Natural killer cell (primary cell): ENCODE results near the gene SSRP1. TPM values are rescaled to one million over a fixed set of nuclear protein-coding genes. Genes with fewer than 3 reads are reported as not detected.
"Not testable (repeated sequence)": the region's sequence is repeated elsewhere in the genome, so short reads cannot be mapped to it uniquely, and the experiment has no call there.

Source experiments
- ATAC-seq, 3 donors: fragments of 150-1000 bp in 2 of 3; fragments of 200-7000 bp in 1 of 3; cut with Tn5 transposase; 1 replicate in 1 of 3; 2 replicates in 2 of 3; pipeline ENCODE4 v1.10.0; 2021; ENCODE audit warnings: mild to moderate bottlenecking in 2 of 3, moderate library complexity in 2 of 3
- DNase-seq, 2 donors: peaks; one replicate each; pipeline versions ENCODE4 v3.0.0 to v3.0.0-alpha.2; 2013 to 2021; ENCODE audit warnings: mixed read lengths in 1 of 2
- H3K27ac ChIP-seq: one replicate; pipeline ENCODE4 v1.5.1; 2013; ENCODE audit warnings: mild to moderate bottlenecking, low read length
- H3K27me3 ChIP-seq: one replicate; pipeline ENCODE4 v1.6.1; 2013; ENCODE audit warnings: low read length; ENCODE audit not compliant: control insufficient read depth, insufficient read depth
- H3K36me3 ChIP-seq: one replicate; pipeline ENCODE4 v1.6.1; 2013; ENCODE audit warnings: low read length; ENCODE audit not compliant: control insufficient read depth, insufficient read depth
- H3K4me1 ChIP-seq: one replicate; pipeline ENCODE4 v1.6.1; 2013; ENCODE audit warnings: low read length; ENCODE audit not compliant: control insufficient read depth, insufficient read depth
- H3K4me3 ChIP-seq: one replicate; pipeline ENCODE4 v1.5.1; 2013; ENCODE audit warnings: low read length
- H3K9me3 ChIP-seq: one replicate; pipeline ENCODE4 v1.6.1; 2013; ENCODE audit warnings: low read length; ENCODE audit not compliant: control insufficient read depth, insufficient read depth
- H3K27ac Mint-ChIP-seq, 2 donors: one replicate each; pipeline ENCODE4 v1.8.0; 2022; ENCODE audit warnings: mild to moderate bottlenecking in 2 of 2, mixed read lengths in 2 of 2, moderate library complexity in 1 of 2
- H3K27me3 Mint-ChIP-seq, 2 donors: one replicate each; pipeline ENCODE4 v1.8.0; 2022; ENCODE audit warnings: low read depth in 2 of 2, mixed read lengths in 2 of 2
- H3K36me3 Mint-ChIP-seq: one replicate; pipeline ENCODE4 v1.8.0; 2022; ENCODE audit warnings: mixed read lengths
- H3K4me1 Mint-ChIP-seq, 2 donors: one replicate each; pipeline ENCODE4 v1.8.0; 2022; ENCODE audit warnings: mixed read lengths in 2 of 2
- H3K4me3 Mint-ChIP-seq: one replicate; pipeline ENCODE4 v1.8.0; 2022; ENCODE audit warnings: mild to moderate bottlenecking, moderate library complexity, mixed read lengths
- H3K9me3 Mint-ChIP-seq, 2 donors: one replicate each; pipeline ENCODE4 v1.8.0; 2022; ENCODE audit warnings: mixed read lengths in 2 of 2
- WGBS: methylation state at CpG from one replicate; pipeline ENCODE4 v1.1.7; 2013; ENCODE audit warnings: missing lambda C conversion rate; ENCODE audit not compliant: insufficient coverage; 5-methylcytosine and 5-hydroxymethylcytosine counted together
- intact Hi-C: fragments of 100-400 bp; cut with micrococcal nuclease; formaldehyde crosslinking; loops from one replicate; pipeline ENCODE4 v1.14.2; 2022
- total RNA-seq, 4 donors: library from RNA; stranded (reverse); fragments of 120-200 nt in 1 of 4; gene quantifications; one replicate each; pipeline versions ENCODE4 v1.2.3 to v1.2.4, GENCODE V29; 2013 to 2022
- TF ChIP-seq, protein P1 (sequence below): fragments of 200-600 bp; IDR thresholded peaks from one replicate; pipeline ENCODE4 v1.8.0; 2022; ENCODE audit warnings: antibody characterized with exemption

SSRP1 gene
- total RNA-seq, 3 donors from 2014 or later (not counting 1 experiment from before 2014, with no cell fraction given): 45.5 to 50.0 (median 47.1) TPM

DNA sequence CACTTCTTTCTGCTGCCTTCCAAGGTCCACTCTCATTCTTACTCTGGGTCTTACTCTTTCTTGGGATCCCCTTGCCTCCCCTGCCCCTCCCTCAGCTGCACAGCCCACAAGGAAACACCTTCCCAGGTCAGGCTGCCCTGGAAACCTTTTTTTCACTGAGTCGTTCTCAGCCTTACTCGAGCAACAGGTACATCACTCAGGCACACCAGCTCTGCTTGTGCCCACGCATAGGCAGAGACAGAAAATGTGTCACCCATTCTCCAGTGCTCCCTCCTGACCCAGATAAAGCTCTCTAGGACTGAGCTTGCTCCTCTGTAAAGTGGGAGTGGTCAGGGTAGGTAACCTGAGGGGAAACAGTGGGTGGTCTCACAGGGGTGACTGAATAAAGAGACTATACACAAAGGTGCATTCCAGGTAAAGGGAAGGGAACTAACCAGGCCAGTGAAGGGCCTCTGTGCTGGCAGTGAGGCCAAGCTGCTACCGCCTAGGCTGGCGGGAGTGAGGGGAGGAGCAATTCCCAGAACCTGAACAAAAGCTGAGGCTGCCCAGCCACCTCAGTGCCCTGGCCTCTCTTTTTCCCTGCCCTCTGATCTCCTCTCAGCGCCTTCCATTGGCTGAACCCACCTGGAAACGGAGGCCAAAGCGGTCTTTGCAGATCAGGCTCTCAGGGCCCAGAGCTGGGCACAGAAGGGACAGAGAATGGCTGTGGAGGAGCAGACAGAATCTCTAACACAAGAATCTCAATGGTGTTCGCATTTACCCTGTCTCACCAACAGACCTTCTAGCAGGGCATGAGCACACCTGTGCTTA lies 29.4 kb upstream of the SSRP1 start:
- intact Hi-C loops: no loop called here
- Histone ChIP-seq H3K9me3 (no peaks in the 10 kb centered on the region), H3K4me3 (no peak overlapping the region), H3K27me3 (no peaks in the 10 kb centered on the region), H3K4me1 (no peaks in the 10 kb centered on the region), H3K27ac (no peak overlapping the region), H3K36me3 (no peaks in the 10 kb centered on the region)
- Mint-ChIP-seq H3K9me3 (no peaks in the 10 kb centered on the region), H3K4me1 (no peaks in the 10 kb centered on the region), H3K36me3 (no peaks in the 10 kb centered on the region), H3K27ac (no peak overlapping the region), H3K4me3 (no peak overlapping the region), H3K27me3 (peaks cover 0 to 6% of the 10 kb centered on the region in 2 donors)
- ATAC-seq (no peak), DNase-seq (no peak)
- 88% methylated on average over 9 of the region's 9 CpGs for whole genome bisulfite sequencing
- TF ChIP-seq, protein P1, sequence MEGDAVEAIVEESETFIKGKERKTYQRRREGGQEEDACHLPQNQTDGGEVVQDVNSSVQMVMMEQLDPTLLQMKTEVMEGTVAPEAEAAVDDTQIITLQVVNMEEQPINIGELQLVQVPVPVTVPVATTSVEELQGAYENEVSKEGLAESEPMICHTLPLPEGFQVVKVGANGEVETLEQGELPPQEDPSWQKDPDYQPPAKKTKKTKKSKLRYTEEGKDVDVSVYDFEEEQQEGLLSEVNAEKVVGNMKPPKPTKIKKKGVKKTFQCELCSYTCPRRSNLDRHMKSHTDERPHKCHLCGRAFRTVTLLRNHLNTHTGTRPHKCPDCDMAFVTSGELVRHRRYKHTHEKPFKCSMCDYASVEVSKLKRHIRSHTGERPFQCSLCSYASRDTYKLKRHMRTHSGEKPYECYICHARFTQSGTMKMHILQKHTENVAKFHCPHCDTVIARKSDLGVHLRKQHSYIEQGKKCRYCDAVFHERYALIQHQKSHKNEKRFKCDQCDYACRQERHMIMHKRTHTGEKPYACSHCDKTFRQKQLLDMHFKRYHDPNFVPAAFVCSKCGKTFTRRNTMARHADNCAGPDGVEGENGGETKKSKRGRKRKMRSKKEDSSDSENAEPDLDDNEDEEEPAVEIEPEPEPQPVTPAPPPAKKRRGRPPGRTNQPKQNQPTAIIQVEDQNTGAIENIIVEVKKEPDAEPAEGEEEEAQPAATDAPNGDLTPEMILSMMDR: no peak

DNA sequence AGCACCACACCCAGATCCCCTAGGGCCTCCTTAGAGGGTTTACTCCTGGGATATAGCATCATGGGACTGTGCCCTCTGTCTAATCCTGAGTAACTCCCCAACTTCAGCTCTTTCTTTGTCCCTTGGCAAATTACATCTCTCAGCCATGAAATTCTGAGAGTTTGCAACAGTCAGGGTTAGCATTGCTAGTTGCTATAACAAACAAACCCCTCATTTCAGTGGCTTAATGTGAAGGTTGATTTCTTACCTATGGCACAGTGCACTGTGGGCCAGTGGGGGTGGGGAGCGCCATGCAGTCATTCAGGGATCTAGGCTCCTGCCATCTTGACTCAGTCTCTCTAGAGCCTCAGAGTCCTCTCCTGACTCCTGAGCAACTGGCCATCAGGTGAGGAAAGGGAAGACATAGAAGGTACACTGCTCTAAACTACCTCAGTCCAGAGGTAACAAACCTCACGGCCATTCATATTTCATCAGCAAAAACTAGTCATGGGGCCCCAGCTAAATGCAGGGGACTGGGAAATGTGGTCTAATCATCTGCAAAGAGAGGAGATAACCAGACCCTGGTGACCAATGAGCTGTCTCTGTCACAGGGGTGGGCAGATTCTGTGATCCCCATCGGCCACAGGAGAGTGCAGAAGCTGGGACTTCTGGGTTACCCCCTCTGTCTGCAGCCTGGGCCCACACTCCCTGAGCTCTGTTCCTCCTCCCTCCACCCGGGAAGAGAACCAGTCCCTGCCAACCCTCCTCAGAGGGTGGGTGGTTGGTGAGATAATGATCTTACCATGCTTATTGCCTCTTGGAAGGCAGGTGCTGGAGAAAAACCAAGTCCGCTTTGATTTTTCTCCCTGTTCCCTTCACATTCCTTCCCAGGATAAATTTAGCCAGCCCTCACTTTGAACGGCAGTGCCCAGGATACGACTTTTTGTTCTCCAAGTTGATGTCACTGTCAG lies 27.7 kb upstream of the SSRP1 start:
- ATAC-seq (no peak), DNase-seq (no peak)
- WGBS: 80% methylated on average over 6 of the region's 7 CpGs
- no peak overlapping the region for H3K27ac Mint-ChIP-seq
- no peaks in the 10 kb centered on the region for H3K4me1 Mint-ChIP-seq
- H3K9me3 ChIP-seq: no peaks in the 10 kb centered on the region
- no peaks in the 10 kb centered on the region for H3K4me1 ChIP-seq
- H3K27me3 ChIP-seq: no peaks in the 10 kb centered on the region
- no peak overlapping the region for H3K4me3 ChIP-seq
- H3K36me3 ChIP-seq: no peaks in the 10 kb centered on the region
- intact Hi-C loops: no loop called here
- TF ChIP-seq, protein P1: no peak
- peaks cover 0 to 6% of the 10 kb centered on the region in 2 donors for H3K27me3 Mint-ChIP-seq
- no peak overlapping the region for H3K27ac ChIP-seq
- H3K36me3 Mint-ChIP-seq: no peaks in the 10 kb centered on the region
- no peaks in the 10 kb centered on the region for H3K9me3 Mint-ChIP-seq
- no peak overlapping the region for H3K4me3 Mint-ChIP-seq

DNA sequence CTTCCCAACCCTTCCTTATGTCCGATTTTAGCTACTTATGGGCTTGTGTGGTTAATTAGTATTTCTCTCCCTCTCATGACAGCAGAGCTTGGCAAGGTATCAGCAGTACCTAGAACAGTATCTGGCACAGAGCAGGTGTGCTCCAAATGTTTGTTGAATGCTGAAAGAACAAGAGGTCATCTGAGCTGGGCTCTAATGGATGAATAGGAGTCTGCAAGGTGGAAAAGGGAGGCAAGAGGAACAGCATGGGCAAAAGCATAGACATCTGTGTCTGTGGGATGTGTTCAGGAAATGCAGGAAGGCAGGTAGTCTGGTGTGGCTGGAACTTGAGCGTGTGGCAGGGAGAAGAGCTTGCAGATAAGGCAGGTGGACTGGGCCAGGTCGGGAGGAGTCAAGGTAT lies 26.2 kb upstream of the SSRP1 start:
- H3K36me3 Mint-ChIP-seq: no peaks in the 10 kb centered on the region
- Histone ChIP-seq H3K27ac (no peak overlapping the region), H3K27me3 (no peaks in the 10 kb centered on the region), H3K4me1 (no peaks in the 10 kb centered on the region), H3K36me3 (no peaks in the 10 kb centered on the region), H3K9me3 (no peaks in the 10 kb centered on the region), H3K4me3 (no peak overlapping the region)
- peaks cover 0 to 4% of the 10 kb centered on the region in 2 donors for H3K27me3 Mint-ChIP-seq
- H3K27ac Mint-ChIP-seq: no peak overlapping the region
- H3K4me1 Mint-ChIP-seq: no peaks in the 10 kb centered on the region
- DNase-seq (no peak), ATAC-seq (no peak)
- intact Hi-C loops: no loop called here
- TF ChIP-seq, protein P1: no peak
- 40% methylated on average over 1 of the region's 3 CpGs for WGBS
- H3K9me3 Mint-ChIP-seq: no peaks in the 10 kb centered on the region
- no peak overlapping the region for H3K4me3 Mint-ChIP-seq

DNA sequence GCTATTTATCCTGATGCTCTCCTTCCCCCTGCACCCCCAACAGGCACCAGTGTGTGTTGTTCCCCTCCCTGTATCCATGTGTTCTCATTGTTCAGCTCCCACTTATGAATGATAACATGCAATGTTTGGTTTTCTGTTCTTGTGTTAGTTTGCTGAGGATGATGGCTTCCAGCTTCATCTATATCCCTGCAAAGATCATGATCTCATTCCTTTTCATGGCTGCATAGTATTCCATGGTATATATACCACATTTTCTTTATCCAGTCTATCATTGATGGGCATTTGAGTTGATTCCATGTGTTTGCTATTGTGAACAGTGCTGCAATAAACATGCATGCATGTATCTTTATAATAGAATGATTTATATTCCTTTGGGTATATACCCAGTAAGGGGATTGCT lies 25.7 kb upstream of the SSRP1 start:
- H3K4me1 Mint-ChIP-seq, H3K27me3 Mint-ChIP-seq, H3K36me3 Mint-ChIP-seq, H3K9me3 Mint-ChIP-seq, H3K27ac Mint-ChIP-seq, H3K36me3 ChIP-seq, H3K27ac ChIP-seq, H3K27me3 ChIP-seq, intact Hi-C loops, H3K4me3 Mint-ChIP-seq, H3K4me3 ChIP-seq, ATAC-seq, H3K9me3 ChIP-seq, H3K4me1 ChIP-seq, DNase-seq: not testable (repeated sequence)
